Common myeloid progenitor, CD34-positive (primary cell): ENCODE results near the gene CHST15.

ENCODE experiments used
- CTCF ChIA-PET: fragments of 350-600 bp; sonication (Branson Sonifier 250); formaldehyde crosslinking; loops from one replicate; lab custom pipeline; 2021; ENCODE audit warnings: antibody characterized with exemption; lab: Charles Lee
- POLR2A ChIA-PET: fragments of 350-600 bp; sonication (Branson Sonifier 250); formaldehyde crosslinking; loops from one replicate; lab custom pipeline; 2021; ENCODE audit warnings: antibody characterized with exemption; lab: Charles Lee
- DNase-seq, 3 donors: peaks; one replicate each; pipeline versions ENCODE4 v3.0.0 to v3.0.0-alpha.2; 2013
- H3K27ac ChIP-seq, 2 experiments: 1 replicate in 1 of 2; 2 replicates in 1 of 2; pipeline ENCODE4 v1.7.0; 2013; ENCODE audit warnings: inconsistent platforms in 2 of 2, low read length in 2 of 2, mild to moderate bottlenecking in 2 of 2, low read depth in 1 of 2, moderate library complexity in 1 of 2; ENCODE audit not compliant: severe bottlenecking in 2 of 2, insufficient read depth in 1 of 2, poor library complexity in 1 of 2
- H3K27me3 ChIP-seq, 5 experiments: replicated peaks in 2 of 5; 1 replicate in 3 of 5; 2 replicates in 2 of 5; pipeline versions ENCODE4 v1.6.1 to v1.7.0; 2013; ENCODE audit warnings: low read length in 4 of 5, mild to moderate bottlenecking in 2 of 5, moderate library complexity in 2 of 5, inconsistent platforms in 1 of 5; ENCODE audit not compliant: insufficient read depth in 5 of 5, control insufficient read depth in 4 of 5
- H3K36me3 ChIP-seq, 4 experiments: 1 replicate in 2 of 4; 2 replicates in 2 of 4; pipeline versions ENCODE4 v1.6.1 to v1.7.0; 2013; ENCODE audit warnings: low read length in 3 of 4, control low read depth in 1 of 4, mild to moderate bottlenecking in 1 of 4; ENCODE audit not compliant: control insufficient read depth in 4 of 4, insufficient read depth in 4 of 4
- H3K4me1 ChIP-seq, 4 experiments: 1 replicate in 3 of 4; 2 replicates in 1 of 4; pipeline versions ENCODE4 v1.6.1 to v1.7.1; 2013; ENCODE audit warnings: low read length in 3 of 4, mild to moderate bottlenecking in 3 of 4, control low read depth in 1 of 4, inconsistent platforms in 1 of 4, moderate library complexity in 1 of 4; ENCODE audit not compliant: control insufficient read depth in 4 of 4, insufficient read depth in 4 of 4; ENCODE audit errors: control extremely low read depth in 1 of 4
- H3K4me3 ChIP-seq, 7 experiments: 1 replicate in 4 of 7; 2 replicates in 3 of 7; pipeline versions ENCODE4 v1.5.1 to v1.7.0; 2013; ENCODE audit warnings: mild to moderate bottlenecking in 7 of 7, low read length in 6 of 7, moderate library complexity in 6 of 7, inconsistent platforms in 2 of 7, low read depth in 2 of 7, control low read depth in 1 of 7; ENCODE audit not compliant: insufficient read depth in 4 of 7, control insufficient read depth in 1 of 7; ENCODE audit errors: extremely low read depth in 1 of 7
- H3K9me3 ChIP-seq, 5 experiments: 1 replicate in 4 of 5; 2 replicates in 1 of 5; pipeline versions ENCODE4 v1.6.1 to v1.7.1; 2013; ENCODE audit warnings: low read length in 4 of 5, mild to moderate bottlenecking in 2 of 5, inconsistent platforms in 1 of 5, low read depth in 1 of 5, moderate library complexity in 1 of 5; ENCODE audit not compliant: control insufficient read depth in 4 of 5, insufficient read depth in 2 of 5; ENCODE audit errors: control extremely low read depth in 1 of 5
- WGBS: methylation state at CpG from one replicate; pipeline ENCODE4 v1.1.5; 2013; ENCODE audit not compliant: insufficient coverage; 5-methylcytosine and 5-hydroxymethylcytosine counted together

CHST15 gene

DNA sequence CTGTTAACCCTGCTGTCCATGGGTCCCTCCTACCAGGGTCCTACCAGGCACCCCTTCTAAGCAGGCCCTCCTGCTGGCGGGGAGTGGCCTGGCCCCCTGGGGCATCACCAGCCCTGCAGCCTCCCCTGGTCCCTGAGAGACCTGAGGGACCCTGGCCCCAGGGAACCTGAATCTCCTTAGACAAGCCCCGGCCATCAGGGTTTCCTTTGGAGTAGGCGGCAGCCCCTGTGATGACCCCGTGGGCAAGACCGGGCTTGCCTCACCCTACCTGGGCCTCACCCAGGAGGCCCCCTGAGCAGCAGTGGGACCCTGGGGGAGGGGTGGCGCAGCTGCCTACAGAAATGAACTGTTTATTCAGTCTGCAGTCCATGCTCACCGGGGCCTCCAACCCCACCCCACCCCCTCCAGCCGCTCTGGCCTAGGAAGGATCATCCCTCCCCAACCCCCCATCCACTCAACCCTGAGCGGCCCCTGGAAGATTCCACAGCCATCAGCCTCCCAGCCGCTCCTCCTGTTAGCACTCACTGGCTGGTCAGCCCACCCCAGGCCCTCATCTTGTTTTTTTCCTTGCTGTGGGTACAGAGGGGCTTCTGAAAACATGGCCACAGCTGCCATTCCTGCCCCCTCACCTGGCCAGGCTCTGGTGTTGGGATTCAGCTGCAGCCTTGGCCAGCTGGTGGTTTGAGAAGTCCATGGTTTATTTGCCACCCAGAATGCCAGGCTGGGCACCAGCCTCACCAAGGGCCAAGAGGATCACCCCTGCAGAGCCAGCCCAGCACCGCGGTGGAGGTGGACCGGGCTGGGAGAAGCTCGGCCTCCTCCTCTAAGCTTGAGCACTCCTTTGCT is 34.8 kb upstream of the CHST15 start:
- WGBS, result 97% methylated on average over 11 of the region's 14 CpGs
- no peaks in the 10 kb centered on the region for H3K9me3 ChIP-seq
- ChIA-PET CTCF (interaction anchor here (0.8 to 1.9 kb wide), 5 partner anchors 8 to 39 kb away, joined by 3 to 8 read pairs (median 3); no protein-coding TSS in a partner anchor), POLR2A (interaction anchor here (0.6 kb wide), 1 partner anchor 64 kb away, joined by 5 read pairs; no protein-coding TSS in a partner anchor)
- no peak overlapping the region for H3K27ac ChIP-seq
- no peak overlapping the region for H3K4me3 ChIP-seq
- no peak for DNase-seq
- no peaks in the 10 kb centered on the region for H3K36me3 ChIP-seq
- H3K4me1 ChIP-seq, result peaks cover 0 to 6% (median 1%) of the 10 kb centered on the region in 4 experiments
- H3K27me3 ChIP-seq, result peaks cover 0 to 2% (median 0%) of the 10 kb centered on the region in 5 experiments

- ChIA-PET POLR2A (interaction anchor here (0.6 kb wide), 1 partner anchor 63 kb away, joined by 5 read pairs; no protein-coding TSS in a partner anchor), CTCF (interaction anchor here (0.7 to 1.9 kb wide), 7 partner anchors 8 to 38 kb away, joined by 3 to 8 read pairs (median 3); no protein-coding TSS in a partner anchor)
Observed at GRCh38 chr10:124127563-124127962, 34.2 kb upstream of the CHST15 start.

DNA sequence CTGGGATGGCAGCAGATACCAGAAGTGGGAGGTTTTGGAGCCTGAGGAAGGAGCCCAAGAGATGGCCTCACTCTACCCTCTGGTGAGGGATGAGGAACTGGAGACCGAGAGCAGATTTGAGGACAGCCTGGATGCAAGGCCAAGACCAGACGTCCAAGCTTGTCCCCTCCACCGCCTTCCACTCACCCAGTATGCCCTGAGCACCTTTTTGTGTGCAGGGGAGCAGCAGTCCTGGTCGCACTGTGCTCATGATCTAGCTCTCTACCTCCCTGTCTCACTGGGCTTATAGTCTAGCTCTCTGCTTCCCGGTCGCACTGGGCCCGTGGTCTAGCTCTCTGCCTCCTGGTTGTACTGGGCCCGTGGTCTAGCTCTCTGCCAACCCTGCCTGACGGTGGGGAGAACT is 33.6 kb upstream of the CHST15 start:
- 98% methylated on average over 9 of the region's 9 CpGs for WGBS
- Histone ChIP-seq H3K9me3 (no peaks in the 10 kb centered on the region), H3K27ac (no peak overlapping the region), H3K4me3 (no peak overlapping the region), H3K36me3 (no peaks in the 10 kb centered on the region), H3K27me3 (no peaks in the 10 kb centered on the region), H3K4me1 (peaks cover 0 to 6% (median 1%) of the 10 kb centered on the region in 4 experiments)
- ChIA-PET POLR2A (no interaction called here), CTCF (interaction anchor here (0.7 to 1.9 kb wide), 10 partner anchors 7 to 60 kb away, joined by 3 to 8 read pairs (median 4); no protein-coding TSS in a partner anchor)
- DNase-seq, result no peak

More at GRCh38 chr10:124127563-124127962, 34.2 kb upstream of the CHST15 start:
- no peak for DNase-seq
- H3K27ac ChIP-seq, result no peak overlapping the region
- H3K27me3 ChIP-seq, result no peaks in the 10 kb centered on the region
- peaks cover 0 to 6% (median 1%) of the 10 kb centered on the region in 4 experiments for H3K4me1 ChIP-seq
- WGBS, result 96% methylated on average over 8 of the region's 9 CpGs
- H3K36me3 ChIP-seq, result no peaks in the 10 kb centered on the region
- H3K4me3 ChIP-seq, result no peak overlapping the region
- H3K9me3 ChIP-seq, result no peaks in the 10 kb centered on the region

- Histone ChIP-seq H3K9me3 (no peaks in the 10 kb centered on the region), H3K4me3 (no peak overlapping the region), H3K4me1 (peaks cover 0 to 6% (median 1%) of the 10 kb centered on the region in 4 experiments), H3K36me3 (no peaks in the 10 kb centered on the region), H3K27me3 (no peaks in the 10 kb centered on the region), H3K27ac (no peak overlapping the region)
- CTCF ChIA-PET, result interaction anchor here (0.7 to 1.9 kb wide), 14 partner anchors 8 to 59 kb away, joined by 3 to 8 read pairs (median 4); no protein-coding TSS in a partner anchor
- WGBS, result 94% methylated on average over 10 of the region's 11 CpGs
- no peak for DNase-seq
- POLR2A ChIA-PET, result no interaction called here
Observed at GRCh38 chr10:124126145-124126982, 33.0 kb upstream of the CHST15 start.

GRCh38 chr10:124125305-124126116 is 32.1 kb upstream of the CHST15 start:
- DNase-seq, result peak; percentile 25 to 57 (median 48)
- POLR2A ChIA-PET, result no interaction called here
- WGBS, result 74% methylated on average over 9 of the region's 10 CpGs
- H3K9me3 ChIP-seq, result no peaks in the 10 kb centered on the region
- H3K27ac ChIP-seq, result no peak overlapping the region
- no peaks in the 10 kb centered on the region for H3K36me3 ChIP-seq
- CTCF ChIA-PET, result interaction anchor here (0.8 to 1.7 kb wide), 8 partner anchors 8 to 58 kb away, joined by 3 to 7 read pairs (median 4); no protein-coding TSS in a partner anchor
- H3K4me3 ChIP-seq, result no peak overlapping the region
- H3K4me1 ChIP-seq, result peaks cover 0 to 6% (median 1%) of the 10 kb centered on the region in 4 experiments
- no peaks in the 10 kb centered on the region for H3K27me3 ChIP-seq

DNA sequence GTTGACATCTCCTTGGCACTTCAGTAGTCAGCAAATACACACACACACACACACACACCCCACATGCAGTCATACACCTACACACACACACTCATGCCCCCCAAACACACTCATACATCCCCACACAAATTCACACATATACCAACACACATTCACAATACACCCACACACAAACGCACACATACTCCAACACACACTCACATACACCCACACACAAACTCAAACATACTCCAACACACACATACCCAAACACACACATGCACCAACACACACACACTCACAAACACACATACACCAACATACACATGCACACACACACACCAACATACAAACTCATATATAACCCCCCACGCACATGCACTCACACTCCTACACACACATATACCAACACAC is 31.4 kb upstream of the CHST15 start:
- CTCF ChIA-PET, result interaction anchor here (0.6 kb wide), 1 partner anchor 9 kb away, joined by 3 read pairs; no protein-coding TSS in a partner anchor
- POLR2A ChIA-PET, result no interaction called here

More for the DNA sequence above, 31.4 kb upstream of the CHST15 start:
- H3K36me3 ChIP-seq, result no peaks in the 10 kb centered on the region
- WGBS, result 96% methylated on average over 2 of the region's 2 CpGs
- H3K9me3 ChIP-seq, result no peaks in the 10 kb centered on the region
- H3K27ac ChIP-seq, result no peak overlapping the region
- no peak for DNase-seq
- peaks cover 2 to 13% (median 6%) of the 10 kb centered on the region in 4 experiments for H3K4me1 ChIP-seq
- no peak overlapping the region for H3K4me3 ChIP-seq
- no peaks in the 10 kb centered on the region for H3K27me3 ChIP-seq
